ENCODE measurements around the gene PCDHGB4.
"Not testable (repeated sequence)": the region's sequence is repeated elsewhere in the genome, so short reads cannot be mapped to it uniquely, and the experiment has no call there.

The PCDHGB4 gene

DNA sequence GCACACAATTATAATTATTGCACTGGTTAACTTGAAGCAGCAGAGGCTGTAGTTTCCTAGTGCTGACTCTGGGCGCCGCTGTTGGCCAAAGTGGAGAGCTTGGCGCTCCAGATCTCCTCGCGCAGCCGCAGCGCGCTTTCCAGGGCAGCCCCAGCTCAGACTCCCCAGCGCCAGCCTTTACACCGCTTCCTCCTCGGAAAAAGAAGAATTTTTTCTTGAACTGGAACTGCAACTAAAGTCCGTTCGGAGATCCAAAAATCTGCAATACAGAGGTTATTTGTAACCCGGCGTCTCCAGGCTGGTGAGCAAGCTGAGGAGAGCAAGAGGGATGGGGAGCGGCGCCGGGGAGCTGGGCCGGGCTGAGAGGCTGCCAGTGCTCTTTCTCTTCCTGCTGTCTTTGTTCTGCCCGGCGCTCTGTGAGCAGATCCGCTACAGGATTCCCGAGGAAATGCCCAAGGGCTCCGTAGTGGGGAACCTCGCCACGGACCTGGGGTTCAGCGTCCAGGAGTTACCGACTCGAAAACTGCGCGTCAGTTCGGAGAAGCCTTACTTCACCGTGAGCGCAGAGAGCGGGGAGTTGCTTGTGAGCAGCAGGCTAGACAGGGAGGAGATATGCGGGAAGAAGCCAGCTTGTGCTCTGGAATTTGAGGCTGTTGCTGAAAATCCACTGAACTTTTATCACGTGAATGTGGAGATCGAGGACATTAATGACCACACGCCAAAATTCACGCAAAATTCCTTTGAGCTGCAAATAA is at the start of gene PCDHGB4:
PCDHGB4 (plus strand) TSS at position 142 of the 755 bp plus-strand sequence; CDS start at position 329, 187 bp downstream.
- not testable (repeated sequence) for H3K27ac ChIP-seq (ENCODE audit: low read depth, low read length); H2AFZ ChIP-seq (ENCODE audit: low read length, unreplicated experiment); H3K4me1 ChIP-seq (ENCODE audit: control insufficient read depth, insufficient read depth, low read length, unreplicated experiment); H3K79me2 ChIP-seq (ENCODE audit: control insufficient read depth, insufficient read depth, low read length, unreplicated experiment); H3K36me3 ChIP-seq (ENCODE audit: insufficient read depth, low read length)
- peak within 1 kb of the TSS; percentile 56 for H3K4me3 ChIP-seq (ENCODE audit: low read depth, low read length)
- H3K27me3 ChIP-seq (ENCODE audit: insufficient read depth, low read length), result peaks cover 88% of the 10 kb centered on the region

DNA sequence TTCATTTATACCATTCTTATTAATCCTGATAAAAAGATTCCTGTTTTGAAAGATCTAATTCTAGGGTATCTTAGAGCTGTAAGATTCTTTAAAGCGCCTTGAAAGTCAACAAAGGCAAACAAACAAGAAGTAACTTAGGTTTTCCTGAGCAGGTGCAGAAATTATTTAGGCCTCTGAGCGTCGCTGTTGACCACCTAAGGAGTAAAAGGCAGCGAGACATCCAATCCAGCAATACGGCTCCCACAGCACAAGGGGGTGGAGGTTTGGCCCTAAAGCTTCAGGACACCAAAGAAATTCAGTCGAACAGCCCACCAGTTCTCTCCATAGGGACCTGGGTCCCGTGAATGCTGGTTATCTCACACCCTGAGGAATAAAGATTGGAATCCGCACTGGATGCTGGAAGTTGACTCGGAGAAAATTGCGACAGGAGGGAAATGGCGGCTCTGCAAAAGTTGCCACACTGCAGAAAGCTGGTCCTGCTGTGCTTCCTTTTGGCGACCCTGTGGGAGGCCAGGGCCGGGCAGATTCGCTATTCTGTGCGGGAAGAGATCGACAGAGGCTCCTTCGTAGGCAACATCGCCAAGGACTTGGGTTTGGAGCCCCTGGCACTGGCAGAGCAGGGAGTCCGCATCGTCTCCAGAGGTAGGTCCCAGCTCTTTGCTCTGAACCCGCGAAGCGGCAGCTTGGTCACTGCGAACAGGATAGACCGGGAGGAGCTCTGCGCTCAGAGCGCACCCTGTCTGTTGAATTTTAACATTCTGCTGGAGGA is 48.8 kb upstream of the PCDHGB4 start, which contains the start of gene PCDHGA2:
PCDHGA2 (plus strand) TSS at position 223 of the 769 bp plus-strand sequence.
- peaks cover 74% of the 10 kb centered on the region for H3K27me3 ChIP-seq (ENCODE audit: insufficient read depth, low read length)
- H3K4me3 ChIP-seq (ENCODE audit: low read depth, low read length), result peak within 1 kb of the TSS; percentile 70

DNA sequence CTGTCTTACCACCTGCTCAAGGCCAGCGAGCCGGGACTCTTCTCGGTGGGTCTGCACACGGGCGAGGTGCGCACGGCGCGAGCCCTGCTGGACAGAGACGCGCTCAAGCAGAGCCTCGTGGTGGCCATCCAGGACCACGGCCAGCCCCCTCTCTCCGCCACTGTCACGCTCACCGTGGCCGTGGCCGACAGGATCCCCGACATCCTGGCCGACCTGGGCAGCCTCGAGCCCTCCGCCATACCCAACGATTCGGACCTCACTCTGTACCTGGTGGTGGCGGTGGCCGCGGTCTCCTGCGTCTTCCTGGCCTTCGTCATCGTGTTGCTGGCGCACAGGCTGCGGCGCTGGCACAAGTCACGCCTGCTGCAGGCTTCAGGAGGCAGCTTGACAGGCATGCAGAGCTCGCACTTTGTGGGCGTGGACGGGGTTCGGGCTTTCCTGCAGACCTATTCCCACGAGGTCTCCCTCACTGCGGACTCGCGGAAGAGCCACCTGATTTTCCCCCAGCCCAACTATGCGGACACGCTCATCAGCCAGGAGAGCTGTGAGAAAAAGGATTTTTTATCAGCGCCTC is 46.6 kb upstream of the PCDHGB4 start:
- peaks cover 71% of the 10 kb centered on the region for H3K27me3 ChIP-seq (ENCODE audit: insufficient read depth, low read length)
- not testable (repeated sequence) for H3K36me3 ChIP-seq (ENCODE audit: insufficient read depth, low read length); H3K4me1 ChIP-seq (ENCODE audit: control insufficient read depth, insufficient read depth, low read length, unreplicated experiment)

More for the DNA sequence above, 48.8 kb upstream of the PCDHGB4 start, which contains the start of gene PCDHGA2:
- H3K27ac ChIP-seq (ENCODE audit: low read depth, low read length), result no peak within 1 kb of the TSS
- H2AFZ ChIP-seq (ENCODE audit: low read length, unreplicated experiment), result peak within 1 kb of the TSS; percentile 57
- H3K36me3 ChIP-seq (ENCODE audit: insufficient read depth, low read length), result no peaks in the 10 kb centered on the region
- no peaks in the 10 kb centered on the region for H3K79me2 ChIP-seq (ENCODE audit: control insufficient read depth, insufficient read depth, low read length, unreplicated experiment)
- no peaks in the 10 kb centered on the region for H3K4me1 ChIP-seq (ENCODE audit: control insufficient read depth, insufficient read depth, low read length, unreplicated experiment)

DNA sequence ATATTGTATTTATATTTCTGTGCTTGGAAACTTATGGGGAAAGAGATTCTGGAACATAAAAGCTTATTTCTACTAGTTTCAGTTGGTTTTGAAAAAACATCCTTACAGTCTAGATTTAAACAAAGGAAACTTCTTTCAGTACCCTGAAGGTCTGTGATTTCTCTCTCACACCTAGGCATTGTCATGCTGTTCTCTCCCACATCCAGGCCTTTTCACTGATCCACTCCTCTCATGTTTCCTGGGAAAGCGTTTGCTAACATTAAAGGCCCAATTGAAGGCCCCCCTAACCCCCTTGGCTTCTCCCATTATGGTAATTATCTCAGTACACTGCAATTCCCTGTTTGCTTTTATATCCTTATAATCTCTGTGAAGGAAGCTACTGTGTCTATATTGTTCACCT is 44.7 kb upstream of the PCDHGB4 start:
- Histone ChIP-seq H2AFZ (ENCODE audit: low read length, unreplicated experiment) (no peak overlapping the region), H3K4me1 (ENCODE audit: control insufficient read depth, insufficient read depth, low read length, unreplicated experiment) (no peaks in the 10 kb centered on the region), H3K36me3 (ENCODE audit: insufficient read depth, low read length) (no peaks in the 10 kb centered on the region), H3K27me3 (ENCODE audit: insufficient read depth, low read length) (peaks cover 64% of the 10 kb centered on the region), H3K79me2 (ENCODE audit: control insufficient read depth, insufficient read depth, low read length, unreplicated experiment) (no peaks in the 10 kb centered on the region), H3K27ac (ENCODE audit: low read depth, low read length) (no peak overlapping the region), H3K4me3 (ENCODE audit: low read depth, low read length) (no peak overlapping the region)

More for the DNA sequence above, 46.6 kb upstream of the PCDHGB4 start:
- H3K79me2 ChIP-seq (ENCODE audit: control insufficient read depth, insufficient read depth, low read length, unreplicated experiment); H3K4me3 ChIP-seq (ENCODE audit: low read depth, low read length); H2AFZ ChIP-seq (ENCODE audit: low read length, unreplicated experiment); H3K27ac ChIP-seq (ENCODE audit: low read depth, low read length): not testable (repeated sequence)

DNA sequence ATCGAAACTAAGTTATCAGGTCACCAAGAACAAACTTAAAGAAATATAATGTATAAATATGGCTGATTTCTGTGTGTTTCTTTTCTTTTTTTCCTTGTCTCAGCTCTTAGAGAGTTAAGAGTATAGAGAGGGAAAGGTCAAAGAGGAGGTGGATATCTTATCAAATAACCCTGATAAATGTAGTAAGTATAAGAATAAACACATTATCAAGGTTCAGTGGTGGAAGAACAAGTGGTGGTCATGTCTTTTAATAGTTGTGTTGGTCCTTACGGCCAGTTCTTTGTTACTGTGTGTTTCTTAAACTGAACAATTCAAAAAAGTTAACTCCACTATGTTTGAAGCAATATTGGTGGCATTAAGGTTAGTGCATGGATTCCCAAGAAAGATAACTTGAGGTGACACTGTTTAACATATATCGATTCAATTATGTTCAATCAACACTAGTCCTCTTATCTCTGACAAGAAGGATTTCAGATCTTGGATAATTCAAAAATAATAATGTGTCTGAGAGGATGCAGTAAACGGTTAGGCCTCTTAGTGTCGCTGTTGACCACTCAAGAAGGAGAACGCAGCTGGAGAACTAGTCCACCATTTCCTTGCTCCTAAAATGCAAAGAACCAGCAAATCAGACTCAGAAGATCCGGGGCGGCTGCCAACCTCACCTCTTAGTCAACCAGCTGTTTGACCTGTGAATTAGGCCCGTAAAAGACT is 44.1 kb upstream of the PCDHGB4 start, which contains the start of gene PCDHGA3:
PCDHGA3 (plus strand) TSS at position 588 of the 711 bp plus-strand sequence. CDS start 205 bp downstream, outside the sequence.
- H3K36me3 ChIP-seq (ENCODE audit: insufficient read depth, low read length), result no peaks in the 10 kb centered on the region
- no peak within 1 kb of the TSS for H2AFZ ChIP-seq (ENCODE audit: low read length, unreplicated experiment)
- H3K4me1 ChIP-seq (ENCODE audit: control insufficient read depth, insufficient read depth, low read length, unreplicated experiment), result no peaks in the 10 kb centered on the region
- no peak within 1 kb of the TSS for H3K27ac ChIP-seq (ENCODE audit: low read depth, low read length)
- H3K79me2 ChIP-seq (ENCODE audit: control insufficient read depth, insufficient read depth, low read length, unreplicated experiment), result no peaks in the 10 kb centered on the region
- H3K4me3 ChIP-seq (ENCODE audit: low read depth, low read length), result peak within 1 kb of the TSS; percentile 41; the same call in 1 of the 2 replicates
- H3K27me3 ChIP-seq (ENCODE audit: insufficient read depth, low read length), result peaks cover 64% of the 10 kb centered on the region

DNA sequence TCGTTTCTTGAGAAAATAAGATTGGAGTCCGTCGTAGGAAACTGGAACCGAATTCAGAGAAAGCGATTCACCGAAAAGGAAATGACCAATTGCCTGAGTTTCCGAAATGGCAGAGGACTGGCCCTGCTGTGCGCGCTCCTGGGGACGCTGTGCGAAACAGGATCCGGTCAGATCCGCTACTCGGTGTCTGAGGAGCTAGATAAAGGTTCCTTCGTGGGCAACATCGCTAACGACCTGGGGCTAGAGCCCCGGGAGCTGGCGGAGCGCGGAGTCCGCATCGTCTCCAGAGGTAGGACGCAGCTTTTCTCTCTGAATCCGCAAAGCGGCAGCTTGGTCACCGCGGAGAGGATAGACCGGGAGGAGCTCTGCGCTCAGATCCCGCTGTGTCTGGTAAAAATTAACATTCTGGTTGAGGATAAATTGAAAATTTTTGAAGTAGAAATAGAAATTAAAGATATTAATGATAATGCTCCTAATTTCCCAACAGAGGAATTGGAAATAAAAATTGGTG is 43.5 kb upstream of the PCDHGB4 start:
- Histone ChIP-seq H3K27me3 (ENCODE audit: insufficient read depth, low read length) (peaks cover 66% of the 10 kb centered on the region), H2AFZ (ENCODE audit: low read length, unreplicated experiment) (no peak overlapping the region)

DNA sequence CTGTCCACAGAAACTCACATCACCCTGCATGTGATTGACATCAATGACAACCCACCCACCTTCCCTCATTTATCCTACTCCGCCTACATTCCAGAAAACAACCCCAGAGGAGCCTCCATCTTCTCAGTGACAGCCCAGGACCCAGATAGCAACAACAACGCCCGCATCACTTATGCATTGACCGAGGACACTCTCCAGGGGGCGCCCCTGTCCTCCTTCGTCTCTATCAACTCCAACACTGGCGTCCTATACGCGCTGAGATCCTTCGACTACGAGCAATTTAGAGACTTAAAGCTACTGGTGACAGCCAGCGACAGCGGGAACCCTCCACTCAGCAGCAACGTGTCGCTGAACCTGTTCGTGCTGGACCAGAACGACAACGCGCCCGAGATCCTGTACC is 42.2 kb upstream of the PCDHGB4 start:
- Histone ChIP-seq H3K4me3 (ENCODE audit: low read depth, low read length) (no peak overlapping the region), H3K36me3 (ENCODE audit: insufficient read depth, low read length) (no peaks in the 10 kb centered on the region), H3K27me3 (ENCODE audit: insufficient read depth, low read length) (peaks cover 60% of the 10 kb centered on the region), H3K27ac (ENCODE audit: low read depth, low read length) (no peak overlapping the region), H2AFZ (ENCODE audit: low read length, unreplicated experiment) (no peak overlapping the region), H3K79me2 (ENCODE audit: control insufficient read depth, insufficient read depth, low read length, unreplicated experiment) (no peaks in the 10 kb centered on the region), H3K4me1 (ENCODE audit: control insufficient read depth, insufficient read depth, low read length, unreplicated experiment) (no peaks in the 10 kb centered on the region)

More for the DNA sequence above, 43.5 kb upstream of the PCDHGB4 start:
- no peaks in the 10 kb centered on the region for H3K36me3 ChIP-seq (ENCODE audit: insufficient read depth, low read length)
- no peaks in the 10 kb centered on the region for H3K4me1 ChIP-seq (ENCODE audit: control insufficient read depth, insufficient read depth, low read length, unreplicated experiment)
- no peak overlapping the region for H3K27ac ChIP-seq (ENCODE audit: low read depth, low read length)
- H3K4me3 ChIP-seq (ENCODE audit: low read depth, low read length), result peak overlapping the region; percentile 41; the same call in 1 of the 2 replicates
- no peaks in the 10 kb centered on the region for H3K79me2 ChIP-seq (ENCODE audit: control insufficient read depth, insufficient read depth, low read length, unreplicated experiment)

DNA sequence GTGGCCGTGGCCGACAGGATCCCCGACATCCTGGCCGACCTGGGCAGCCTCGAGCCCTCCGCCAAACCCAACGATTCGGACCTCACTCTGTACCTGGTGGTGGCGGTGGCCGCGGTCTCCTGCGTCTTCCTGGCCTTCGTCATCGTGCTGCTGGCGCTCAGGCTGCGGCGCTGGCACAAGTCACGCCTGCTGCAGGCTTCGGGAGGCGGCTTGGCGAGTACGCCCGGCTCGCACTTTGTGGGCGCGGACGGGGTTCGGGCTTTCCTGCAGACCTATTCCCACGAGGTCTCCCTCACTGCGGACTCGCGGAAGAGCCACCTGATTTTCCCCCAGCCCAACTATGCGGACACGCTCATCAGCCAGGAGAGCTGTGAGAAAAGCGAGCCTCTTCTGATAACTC is 41.5 kb upstream of the PCDHGB4 start:
- H3K27ac ChIP-seq (ENCODE audit: low read depth, low read length); H3K4me3 ChIP-seq (ENCODE audit: low read depth, low read length); H3K4me1 ChIP-seq (ENCODE audit: control insufficient read depth, insufficient read depth, low read length, unreplicated experiment); H3K79me2 ChIP-seq (ENCODE audit: control insufficient read depth, insufficient read depth, low read length, unreplicated experiment); H2AFZ ChIP-seq (ENCODE audit: low read length, unreplicated experiment); H3K36me3 ChIP-seq (ENCODE audit: insufficient read depth, low read length): not testable (repeated sequence)
- peaks cover 63% of the 10 kb centered on the region for H3K27me3 ChIP-seq (ENCODE audit: insufficient read depth, low read length)

DNA sequence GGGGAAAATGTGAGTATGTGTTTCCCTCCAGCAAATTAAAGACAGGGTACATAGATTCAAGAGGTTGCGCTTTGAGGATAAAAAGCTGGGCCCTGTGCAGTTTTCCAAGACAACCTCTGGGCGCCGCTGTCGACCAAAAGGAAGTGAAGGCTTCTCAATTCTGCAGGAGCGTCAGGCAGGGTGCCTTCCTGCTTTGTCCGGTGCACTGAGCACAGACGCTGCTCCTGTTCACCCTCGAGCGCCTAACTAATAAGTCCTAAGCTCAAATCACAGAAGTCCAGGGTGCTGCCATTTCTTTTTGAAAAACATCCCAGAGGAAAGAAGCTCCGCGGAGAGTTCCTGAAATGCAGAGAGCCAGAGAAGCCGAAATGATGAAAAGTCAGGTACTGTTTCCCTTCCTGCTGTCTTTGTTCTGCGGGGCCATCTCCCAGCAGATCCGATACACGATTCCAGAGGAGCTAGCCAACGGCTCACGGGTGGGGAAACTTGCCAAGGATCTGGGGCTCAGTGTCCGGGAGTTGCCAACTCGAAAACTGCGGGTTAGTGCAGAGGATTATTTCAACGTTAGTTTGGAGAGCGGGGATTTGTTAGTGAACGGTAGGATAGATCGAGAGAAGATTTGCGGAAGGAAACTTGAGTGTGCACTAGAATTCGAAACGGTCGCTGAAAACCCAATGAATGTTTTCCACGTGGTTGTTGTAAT is 37.4 kb upstream of the PCDHGB4 start, which contains the start of gene PCDHGB1:
PCDHGB1 (plus strand) TSS at position 183 of the 703 bp plus-strand sequence; CDS start at position 345, 162 bp downstream.
- H2AFZ ChIP-seq (ENCODE audit: low read length, unreplicated experiment), result peak within 1 kb of the TSS; percentile 69
- H3K79me2 ChIP-seq (ENCODE audit: control insufficient read depth, insufficient read depth, low read length, unreplicated experiment), result no peaks in the 10 kb centered on the region
- no peak within 1 kb of the TSS for H3K27ac ChIP-seq (ENCODE audit: low read depth, low read length)
- no peaks in the 10 kb centered on the region for H3K4me1 ChIP-seq (ENCODE audit: control insufficient read depth, insufficient read depth, low read length, unreplicated experiment)
- H3K27me3 ChIP-seq (ENCODE audit: insufficient read depth, low read length), result peaks cover 78% of the 10 kb centered on the region
- peak within 1 kb of the TSS; percentile 75 for H3K4me3 ChIP-seq (ENCODE audit: low read depth, low read length)
- H3K36me3 ChIP-seq (ENCODE audit: insufficient read depth, low read length), result no peaks in the 10 kb centered on the region
